Neuronal stem cell (in vitro differentiated cells): Measurements from ENCODE around the gene SAMD4A.

Source experiments
- DNase-seq: peaks from one replicate; pipeline ENCODE4 v3.0.0-alpha.2; 2013; ENCODE audit warnings: low spot score
- H2AFZ ChIP-seq: one replicate; pipeline ENCODE4 v1.6.1; 2013; ENCODE audit warnings: mild to moderate bottlenecking, low read length, inconsistent platforms
- H2AK5ac ChIP-seq: 2 replicates; pipeline ENCODE4 v1.6.1; 2013; ENCODE audit warnings: low read depth, mild to moderate bottlenecking, inconsistent platforms, low read length, moderate library complexity, mixed read lengths
- H2BK120ac ChIP-seq: 2 replicates; pipeline ENCODE4 v1.6.1; 2013; ENCODE audit warnings: low read depth, mild to moderate bottlenecking, inconsistent platforms, low read length, moderate library complexity, mixed read lengths
- H2BK12ac ChIP-seq: one replicate; pipeline ENCODE4 v1.6.1; 2013; ENCODE audit warnings: low read length, inconsistent platforms
- H2BK15ac ChIP-seq: 2 replicates; pipeline ENCODE4 v1.6.1; 2013; ENCODE audit warnings: mild to moderate bottlenecking, low read length, inconsistent platforms, mixed read lengths
- H2BK5ac ChIP-seq: one replicate; pipeline ENCODE4 v1.6.1; 2013; ENCODE audit warnings: inconsistent platforms, mild to moderate bottlenecking, low read length, moderate library complexity
- H3K14ac ChIP-seq: one replicate; pipeline ENCODE4 v1.6.1; 2013; ENCODE audit warnings: low read length, inconsistent platforms
- H3K18ac ChIP-seq: 2 replicates; pipeline ENCODE4 v1.6.1; 2013; ENCODE audit warnings: low read length, inconsistent platforms
- H3K23ac ChIP-seq: 2 replicates; pipeline ENCODE4 v1.6.1; 2013; ENCODE audit warnings: low read depth, mild to moderate bottlenecking, mixed read lengths, low read length, inconsistent platforms; ENCODE audit not compliant: poor library complexity
- H3K27ac ChIP-seq: replicated peaks from 3 replicates; pipeline ENCODE4 v1.5.1; 2013; ENCODE audit warnings: low read length, inconsistent platforms
- H3K27me3 ChIP-seq, 3 experiments: 2 replicates each; pipeline ENCODE4 v1.6.1; 2013; ENCODE audit warnings: low read length in 3 of 3, mild to moderate bottlenecking in 2 of 3, inconsistent platforms in 1 of 3, low read depth in 1 of 3, mixed read lengths in 1 of 3, moderate library complexity in 1 of 3; ENCODE audit not compliant: control insufficient read depth in 3 of 3, insufficient read depth in 3 of 3
- H3K36me3 ChIP-seq, 2 donors: replicated peaks in 1 of 2; 2 replicates each; pipeline ENCODE4 v1.6.1; 2013; ENCODE audit warnings: low read length in 2 of 2; ENCODE audit not compliant: control insufficient read depth in 2 of 2, insufficient read depth in 2 of 2
- H3K4ac ChIP-seq: 2 replicates; pipeline ENCODE4 v1.6.1; 2013; ENCODE audit warnings: inconsistent platforms, mild to moderate bottlenecking, low read length, moderate library complexity
- H3K4me1 ChIP-seq, 2 donors: 1 replicate in 1 of 2; 2 replicates in 1 of 2; pipeline ENCODE4 v1.6.1; 2013; ENCODE audit warnings: low read length in 2 of 2, low read depth in 1 of 2; ENCODE audit not compliant: control insufficient read depth in 2 of 2, insufficient read depth in 1 of 2
- H3K4me2 ChIP-seq: one replicate; pipeline ENCODE4 v1.6.1; 2013; ENCODE audit warnings: mild to moderate bottlenecking, low read length, inconsistent platforms; ENCODE audit not compliant: insufficient read depth, poor library complexity, severe bottlenecking
- H3K4me3 ChIP-seq, 2 donors: 2 replicates each; pipeline ENCODE4 v1.5.1; 2013; ENCODE audit warnings: low read length in 2 of 2, mild to moderate bottlenecking in 2 of 2, inconsistent platforms in 1 of 2, moderate library complexity in 1 of 2
- H3K79me1 ChIP-seq: one replicate; pipeline ENCODE4 v1.6.1; 2013; ENCODE audit warnings: low read depth, mild to moderate bottlenecking, inconsistent platforms, low read length, moderate library complexity
- H3K9ac ChIP-seq: one replicate; pipeline ENCODE4 v1.6.1; 2013; ENCODE audit warnings: mild to moderate bottlenecking, low read depth, low read length, inconsistent platforms; ENCODE audit not compliant: poor library complexity
- H3K9me3 ChIP-seq, 2 donors: replicated peaks in 1 of 2; 2 replicates each; pipeline versions ENCODE3 to v1.6.1; 2013; ENCODE audit warnings: low read length in 2 of 2, mild to moderate bottlenecking in 2 of 2, inconsistent platforms in 1 of 2, low read depth in 1 of 2, mixed read lengths in 1 of 2, moderate library complexity in 1 of 2; ENCODE audit not compliant: control insufficient read depth in 2 of 2, insufficient read depth in 1 of 2
- H4K8ac ChIP-seq: one replicate; pipeline ENCODE4 v1.6.1; 2013; ENCODE audit warnings: low read depth, mild to moderate bottlenecking, inconsistent platforms, low read length, moderate library complexity
- H4K91ac ChIP-seq: one replicate; pipeline ENCODE4 v1.6.1; 2013; ENCODE audit warnings: low read length, low read depth, mild to moderate bottlenecking, inconsistent platforms; ENCODE audit not compliant: poor library complexity
- WGBS, 2 donors: extraction: QIAGEN DNeasy Blood & Tissue Kit; methylation state at CpG; one replicate each; pipeline ENCODE4 v1.1.7; 2013; ENCODE audit warnings: missing lambda C conversion rate in 2 of 2, mixed read lengths in 1 of 2; ENCODE audit not compliant: insufficient read length in 2 of 2, insufficient replicate concordance in 1 of 2; ENCODE audit errors: extremely low coverage in 2 of 2; 5-methylcytosine and 5-hydroxymethylcytosine counted together

SAMD4A gene

DNA sequence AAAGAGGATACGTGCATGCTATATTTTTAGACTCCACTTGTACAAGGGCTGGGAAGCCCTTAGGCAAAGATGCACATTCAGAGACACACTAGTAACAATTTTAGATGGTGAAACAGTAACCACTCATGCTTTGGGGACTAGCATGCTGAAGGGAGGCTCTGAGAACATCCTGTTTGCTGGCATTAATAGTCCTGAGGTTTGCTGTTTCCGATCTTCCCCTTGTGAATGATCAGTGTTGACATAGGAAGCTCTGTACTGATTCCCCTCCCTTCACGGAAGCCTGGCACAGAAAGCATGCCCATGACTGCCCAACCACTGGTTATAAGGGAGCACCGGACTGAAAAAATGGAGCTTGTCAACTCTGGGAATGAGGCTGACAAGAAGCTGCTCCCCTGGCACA, 171.1 kb downstream of the SAMD4A start:
- no peak for DNase-seq

GRCh38 chr14:54739514-54739913, 172.6 kb downstream of the SAMD4A start:
- no peak overlapping the region for H2AFZ ChIP-seq

More for the DNA sequence above, 171.1 kb downstream of the SAMD4A start:
- Histone ChIP-seq H3K27me3 (no peaks in the 10 kb centered on the region), H2AFZ (no peak overlapping the region), H3K9me3 (no peaks in the 10 kb centered on the region), H3K79me1 (no peaks in the 10 kb centered on the region), H3K14ac (no peak overlapping the region), H3K4me1 (no peaks in the 10 kb centered on the region), H3K36me3 (no peaks in the 10 kb centered on the region), H3K9ac (no peak overlapping the region), H4K8ac (no peak overlapping the region), H3K4me3 (no peak overlapping the region), H2BK15ac (no peak overlapping the region), H2AK5ac (no peak overlapping the region), H4K91ac (no peak overlapping the region), H3K4me2 (no peak overlapping the region), H3K18ac (no peak overlapping the region), H2BK120ac (no peak overlapping the region), H3K23ac (no peak overlapping the region), H3K4ac (no peak overlapping the region), H2BK12ac (no peak overlapping the region), H3K27ac (no peak overlapping the region), H2BK5ac (no peak overlapping the region)
- no CpG with 5 or more reads among the region's 4 CpGs for WGBS, 2 donors

DNA sequence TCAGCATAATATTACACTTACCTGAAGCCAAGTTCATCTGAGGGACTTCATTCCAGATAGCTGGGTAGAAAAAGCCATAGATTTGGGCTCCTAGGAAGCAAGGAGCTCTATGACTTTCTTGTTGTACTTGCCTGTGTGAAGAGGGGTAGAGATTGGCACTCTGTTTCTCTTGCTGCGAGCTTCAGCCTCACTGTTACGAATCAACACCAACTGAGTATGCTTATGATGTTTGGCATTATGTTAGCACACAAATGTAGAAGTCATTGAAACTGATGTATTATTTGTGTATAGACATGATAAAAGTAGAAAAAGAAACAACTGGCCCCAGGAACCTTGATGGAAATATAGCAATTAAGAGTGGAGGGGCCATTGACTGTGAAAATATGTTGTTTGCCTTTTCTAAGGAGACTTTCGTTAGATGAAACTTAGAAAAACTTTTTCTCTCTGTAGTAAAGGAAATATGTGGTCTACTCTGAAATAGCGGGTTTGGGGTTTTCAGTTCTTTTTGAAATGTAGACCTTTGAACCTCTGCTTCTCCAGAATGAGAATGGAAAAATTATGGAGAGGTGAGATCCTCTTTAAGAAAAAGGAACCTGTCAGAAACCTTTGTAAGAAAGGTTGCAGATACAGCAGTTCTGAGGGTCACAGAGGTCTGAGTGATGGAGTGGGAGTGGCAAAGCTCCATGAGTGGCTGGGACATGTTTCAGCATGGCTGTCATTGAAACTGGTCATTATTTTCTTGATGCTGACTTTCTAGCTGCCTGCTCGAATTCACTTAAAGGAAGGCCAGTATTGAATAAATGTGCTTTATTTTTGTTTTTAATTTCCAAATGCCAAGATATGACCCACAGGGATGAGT, 175.8 kb downstream of the SAMD4A start:
- Histone ChIP-seq H3K36me3 (no peaks in the 10 kb centered on the region), H3K4me2 (no peak overlapping the region), H3K23ac (no peak overlapping the region), H3K18ac (no peak overlapping the region), H3K4ac (no peak overlapping the region), H4K8ac (no peak overlapping the region), H2BK5ac (no peak overlapping the region), H2AFZ (no peak overlapping the region), H2AK5ac (no peak overlapping the region), H3K14ac (no peak overlapping the region), H3K9me3 (no peaks in the 10 kb centered on the region), H3K9ac (no peak overlapping the region), H4K91ac (no peak overlapping the region), H3K4me1 (no peaks in the 10 kb centered on the region), H2BK15ac (no peak overlapping the region), H2BK12ac (no peak overlapping the region), H3K27ac (no peak overlapping the region), H3K27me3 (no peaks in the 10 kb centered on the region), H3K4me3 (no peak overlapping the region), H2BK120ac (no peak overlapping the region), H3K79me1 (no peaks in the 10 kb centered on the region)
- WGBS, 2 donors = no CpG with 5 or more reads among the region's 5 CpGs
- no peak for DNase-seq

More at GRCh38 chr14:54739514-54739913, 172.6 kb downstream of the SAMD4A start:
- no peak overlapping the region for H3K18ac ChIP-seq
- WGBS, 2 donors = no CpG with 5 or more reads among the region's 7 CpGs
- no peak overlapping the region for H2BK5ac ChIP-seq
- no peak overlapping the region for H4K91ac ChIP-seq
- H3K14ac ChIP-seq = no peak overlapping the region
- no peak overlapping the region for H3K23ac ChIP-seq
- H2BK120ac ChIP-seq = no peak overlapping the region
- no peak overlapping the region for H2BK15ac ChIP-seq
- no peaks in the 10 kb centered on the region for H3K9me3 ChIP-seq
- H3K36me3 ChIP-seq = no peaks in the 10 kb centered on the region
- no peak overlapping the region for H3K4ac ChIP-seq
- H3K4me1 ChIP-seq = no peaks in the 10 kb centered on the region
- H3K9ac ChIP-seq = no peak overlapping the region
- no peak overlapping the region for H3K4me3 ChIP-seq
- H3K79me1 ChIP-seq = no peaks in the 10 kb centered on the region
- no peak overlapping the region for H2BK12ac ChIP-seq
- no peaks in the 10 kb centered on the region for H3K27me3 ChIP-seq
- H3K27ac ChIP-seq = no peak overlapping the region
- DNase-seq = no peak
- H4K8ac ChIP-seq = no peak overlapping the region
- H3K4me2 ChIP-seq = no peak overlapping the region
- no peak overlapping the region for H2AK5ac ChIP-seq

GRCh38 chr14:54743382-54743781, 176.5 kb downstream of the SAMD4A start:
- Histone ChIP-seq H3K23ac (no peak overlapping the region), H2BK15ac (no peak overlapping the region), H3K18ac (no peak overlapping the region), H3K4me1 (no peaks in the 10 kb centered on the region), H3K9me3 (no peaks in the 10 kb centered on the region), H4K8ac (no peak overlapping the region), H3K27me3 (no peaks in the 10 kb centered on the region), H3K79me1 (no peaks in the 10 kb centered on the region), H3K4ac (no peak overlapping the region), H4K91ac (no peak overlapping the region), H2AFZ (no peak overlapping the region), H3K27ac (no peak overlapping the region), H3K14ac (no peak overlapping the region), H2AK5ac (no peak overlapping the region), H3K36me3 (no peaks in the 10 kb centered on the region), H3K4me2 (no peak overlapping the region), H2BK120ac (no peak overlapping the region), H3K9ac (no peak overlapping the region), H2BK12ac (no peak overlapping the region), H2BK5ac (no peak overlapping the region), H3K4me3 (no peak overlapping the region)
- no CpG with 5 or more reads among the region's 5 CpGs for WGBS, 2 donors
- DNase-seq = no peak
